Osteocyte (in vitro differentiated cells): ENCODE data around the gene SNAPC2. TPM values are rescaled to one million over a fixed set of nuclear protein-coding genes. Genes with fewer than 3 reads are reported as not detected.

Source experiments
- DNase-seq: peaks from one replicate; pipeline ENCODE4 v3.0.0; 2021; ENCODE audit warnings: mixed read lengths; ENCODE audit not compliant: unreplicated experiment; ENCODE audit errors: extremely low spot score
- H3K27ac Mint-ChIP-seq: one replicate; pipeline ENCODE4 v1.8.0; 2021; ENCODE audit warnings: mild to moderate bottlenecking, mixed read lengths; ENCODE audit not compliant: unreplicated experiment
- H3K27me3 Mint-ChIP-seq: one replicate; pipeline ENCODE4 v1.8.0; 2021; ENCODE audit warnings: mixed read lengths; ENCODE audit not compliant: unreplicated experiment
- H3K36me3 Mint-ChIP-seq: one replicate; pipeline ENCODE4 v1.8.0; 2021; ENCODE audit warnings: mixed read lengths; ENCODE audit not compliant: unreplicated experiment
- H3K4me1 Mint-ChIP-seq: one replicate; pipeline ENCODE4 v1.8.0; 2021; ENCODE audit warnings: mixed read lengths; ENCODE audit not compliant: unreplicated experiment
- H3K4me3 Mint-ChIP-seq: one replicate; pipeline ENCODE4 v1.8.0; 2021; ENCODE audit warnings: mild to moderate bottlenecking, moderate library complexity, mixed read lengths; ENCODE audit not compliant: unreplicated experiment
- H3K9me3 Mint-ChIP-seq: one replicate; pipeline ENCODE4 v1.8.0; 2021; ENCODE audit warnings: mixed read lengths; ENCODE audit not compliant: unreplicated experiment
- CTCF ChIP-seq: fragments of 200-600 bp; sonication (generic); IDR thresholded peaks from 2 replicates; pipeline ENCODE4 v1.5.0; 2021; ENCODE audit warnings: antibody characterized with exemption, mild to moderate bottlenecking, moderate library complexity
- total RNA-seq: library from RNA; stranded (reverse); gene quantifications from 2 replicates; pipeline ENCODE4 v1.2.1, GENCODE V29; 2021

The SNAPC2 gene
- total RNA-seq, 1 donor from 2014 or later, result 19.6 TPM

DNA sequence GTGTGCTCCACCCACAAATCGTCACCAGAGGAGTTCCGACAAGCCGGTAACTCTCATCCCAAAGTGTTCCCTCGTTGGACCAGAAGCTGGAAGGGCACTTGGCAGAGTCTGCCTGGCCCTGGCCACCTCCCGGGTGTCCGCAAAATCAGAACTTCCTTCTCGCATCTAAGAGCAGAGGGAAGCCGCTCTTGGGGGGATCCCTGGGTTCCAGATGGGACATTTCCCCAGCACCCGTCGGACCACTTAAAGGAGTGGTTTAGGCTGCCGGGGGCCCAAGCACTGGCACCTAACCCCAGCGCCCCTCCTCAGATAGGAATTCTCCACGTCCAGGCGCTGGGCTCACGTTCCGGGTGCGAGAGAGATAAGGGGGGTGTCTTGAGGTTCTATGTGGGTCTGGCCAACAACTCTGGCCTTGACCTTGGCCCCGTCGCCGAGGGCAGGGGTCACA, 17.3 kb upstream of the SNAPC2 start:
- no peak for DNase-seq
- TF ChIP-seq CTCF, result no peak
- Mint-ChIP-seq H3K4me1 (peaks cover 26% of the 10 kb centered on the region), H3K9me3 (no peaks in the 10 kb centered on the region), H3K27me3 (no peaks in the 10 kb centered on the region), H3K27ac (peak overlapping the region; percentile 91), H3K4me3 (peak overlapping the region; percentile 82), H3K36me3 (peaks cover 3% of the 10 kb centered on the region)

DNA sequence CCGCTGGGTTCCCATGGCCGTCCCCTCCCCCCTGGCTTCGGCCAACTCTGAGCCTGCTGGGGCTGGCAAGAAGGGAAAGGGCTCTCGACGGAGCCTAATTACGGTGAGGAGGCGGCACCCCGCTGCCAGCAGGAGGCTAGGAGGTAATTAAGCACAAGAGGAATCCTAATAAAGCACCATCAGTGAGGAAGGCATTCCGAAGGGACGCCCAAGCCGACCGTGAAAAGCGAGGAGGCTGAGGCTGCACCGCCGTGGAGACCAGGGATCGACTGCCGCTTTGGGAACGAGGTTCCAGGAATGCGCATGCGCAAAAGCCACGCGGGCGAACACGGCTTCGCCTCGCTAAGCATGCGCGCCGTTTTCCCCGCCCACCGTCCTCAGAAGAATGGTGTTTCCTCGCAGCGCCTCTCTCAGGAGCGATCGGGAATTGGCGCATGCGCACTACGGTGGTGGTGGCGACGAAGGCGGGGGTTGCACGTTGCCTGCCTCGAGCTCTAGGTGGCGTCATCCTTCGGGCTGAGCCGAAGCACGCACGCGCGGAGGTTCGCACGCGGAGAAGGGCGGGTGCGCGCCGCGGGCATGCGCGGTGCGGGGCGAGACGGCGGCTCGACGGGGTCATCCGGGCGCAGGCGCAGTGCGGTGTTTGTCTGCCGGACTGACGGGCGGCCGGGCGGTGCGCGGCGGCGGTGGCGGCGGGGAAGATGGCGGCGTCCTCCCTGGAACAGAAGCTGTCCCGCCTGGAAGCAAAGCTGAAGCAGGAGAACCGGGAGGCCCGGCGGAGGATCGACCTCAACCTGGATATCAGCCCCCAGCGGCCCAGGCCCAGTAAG, 16.7 kb upstream of the SNAPC2 start, which contains the start of gene MAP2K7:
Gene MAP2K7, plus strand, starts transcription at position 634 of the 830 bp plus-strand sequence. Its CDS starts 68 bp downstream, at position 702.
- peak; percentile 100 for DNase-seq
- TF ChIP-seq CTCF, result peak; percentile 59
- Mint-ChIP-seq H3K27me3 (no peaks in the 10 kb centered on the region), H3K9me3 (no peaks in the 10 kb centered on the region), H3K27ac (peak within 1 kb of the TSS; percentile 91), H3K36me3 (peaks cover 3% of the 10 kb centered on the region), H3K4me3 (peak within 1 kb of the TSS; percentile 82), H3K4me1 (peaks cover 26% of the 10 kb centered on the region)

DNA sequence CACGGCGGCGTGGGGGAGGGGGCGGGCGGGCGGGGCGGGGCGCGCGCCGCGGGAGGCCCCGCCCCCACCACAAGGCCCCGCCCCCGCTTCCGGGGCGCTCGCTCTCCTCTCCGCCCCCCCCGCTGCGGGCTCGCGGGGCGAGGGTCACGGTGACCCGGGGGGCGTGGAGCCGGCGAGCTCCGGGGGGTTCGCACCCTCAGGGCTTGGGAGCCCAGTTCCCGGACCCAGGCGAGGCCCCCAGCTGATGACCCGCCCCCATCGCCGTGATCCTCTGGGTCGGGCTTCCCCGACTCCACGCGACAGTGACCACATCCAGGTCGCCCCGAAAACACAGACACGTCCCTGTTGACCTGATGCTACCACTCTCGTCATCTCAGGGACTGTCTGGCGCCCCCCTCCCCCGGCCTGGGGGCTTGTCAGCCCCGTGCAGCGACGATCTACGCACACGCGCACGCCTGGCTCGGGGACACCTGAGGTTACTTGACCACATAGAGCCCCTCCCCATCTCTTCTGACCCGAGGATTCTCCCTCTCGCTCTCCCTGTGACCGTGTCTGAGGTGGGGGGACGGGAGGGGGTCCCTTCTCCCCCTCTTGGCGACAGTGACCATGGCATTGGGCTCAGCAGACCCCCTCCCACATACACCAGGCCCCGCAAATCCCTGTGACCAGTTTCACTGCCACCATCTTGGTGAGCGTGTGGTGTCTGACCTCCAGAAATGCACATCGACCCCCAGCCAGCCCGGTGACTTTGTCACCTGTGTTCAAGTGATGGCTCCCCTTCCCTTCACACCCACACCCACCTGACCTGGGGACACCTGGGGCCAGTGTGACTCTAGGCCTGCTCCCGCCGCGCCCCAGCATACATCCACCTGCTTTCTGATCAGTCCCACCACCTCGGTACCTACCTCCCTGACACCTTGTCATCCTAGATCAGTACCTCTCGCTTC, 15.8 kb upstream of the SNAPC2 start:
- peaks cover 26% of the 10 kb centered on the region for H3K4me1 Mint-ChIP-seq
- no peaks in the 10 kb centered on the region for H3K9me3 Mint-ChIP-seq
- TF ChIP-seq CTCF, result no peak
- no peak for DNase-seq
- H3K27me3 Mint-ChIP-seq, result no peaks in the 10 kb centered on the region
- H3K27ac Mint-ChIP-seq, result peak overlapping the region; percentile 88
- peak overlapping the region; percentile 80 for H3K4me3 Mint-ChIP-seq
- peaks cover 3% of the 10 kb centered on the region for H3K36me3 Mint-ChIP-seq

DNA sequence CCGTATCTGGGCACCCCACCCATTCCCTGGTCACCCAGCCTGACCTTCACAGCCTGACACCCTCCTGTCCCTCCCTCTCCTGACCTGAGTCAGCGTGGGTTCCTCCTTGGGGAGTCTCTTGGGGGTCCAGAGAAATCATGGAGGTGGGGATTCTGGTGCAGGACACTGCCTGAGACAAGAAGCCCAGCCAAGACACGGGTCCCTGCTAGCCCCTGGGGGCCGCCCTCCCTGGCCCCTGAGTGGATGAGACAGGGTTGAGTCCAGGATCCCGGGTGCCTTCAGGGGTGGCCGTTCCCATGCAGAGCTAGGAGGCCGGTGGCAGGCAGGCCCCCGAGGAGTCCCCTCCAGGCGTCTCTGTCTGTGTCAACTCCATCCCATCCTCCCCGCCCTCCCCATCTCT, 14.9 kb upstream of the SNAPC2 start:
- no peak for DNase-seq
- H3K9me3 Mint-ChIP-seq, result no peaks in the 10 kb centered on the region
- peaks cover 26% of the 10 kb centered on the region for H3K4me1 Mint-ChIP-seq
- H3K4me3 Mint-ChIP-seq, result peak overlapping the region; percentile 80
- no peak for TF ChIP-seq CTCF
- H3K27ac Mint-ChIP-seq, result peak overlapping the region; percentile 88
- H3K27me3 Mint-ChIP-seq, result no peaks in the 10 kb centered on the region
- H3K36me3 Mint-ChIP-seq, result no peaks in the 10 kb centered on the region
